OCI-LY1 (cell line): ENCODE measurements around the gene CFAP97D2.

Experiments
- H2AFZ ChIP-seq: fragments of 200-600 bp; sonication (generic), shearing (Covaris generic); 2 replicates; pipeline ENCODE4 v1.6.0; 2014; ENCODE audit warnings: antibody characterized with exemption, mild to moderate bottlenecking, low read length
- H3F3A ChIP-seq: fragments of 200-600 bp; sonication (generic), shearing (Covaris generic); 2 replicates; pipeline ENCODE4 v1.6.0; 2014; ENCODE audit warnings: mild to moderate bottlenecking, antibody characterized with exemption, low read length, moderate library complexity; ENCODE audit not compliant: insufficient read depth
- H3K27ac ChIP-seq: fragments of 200-600 bp; sonication (generic); 2 replicates; pipeline ENCODE4 v1.5.1; 2014; ENCODE audit warnings: low read length, mixed run types, mild to moderate bottlenecking, low read depth; ENCODE audit not compliant: poor library complexity, severe bottlenecking
- H3K27me3 ChIP-seq: fragments of 200-600 bp; sonication (generic); 2 replicates; pipeline ENCODE4 v1.6.0; 2014; ENCODE audit warnings: antibody characterized with exemption, mild to moderate bottlenecking, low read length, moderate library complexity; ENCODE audit not compliant: insufficient read depth
- H3K36me3 ChIP-seq: fragments of 200-600 bp; sonication (generic); 2 replicates; pipeline ENCODE4 v1.6.1; 2014; ENCODE audit warnings: mild to moderate bottlenecking, antibody characterized with exemption, low read length, moderate library complexity, mixed read lengths; ENCODE audit not compliant: insufficient read depth
- H3K4me1 ChIP-seq: fragments of 200-600 bp; sonication (generic); 2 replicates; pipeline ENCODE4 v1.5.1; 2014; ENCODE audit warnings: mild to moderate bottlenecking, low read length, moderate library complexity; ENCODE audit not compliant: insufficient read depth, severe bottlenecking
- H3K4me2 ChIP-seq: fragments of 200-600 bp; sonication (generic), shearing (Covaris generic); 2 replicates; pipeline ENCODE4 v1.6.1; 2014; ENCODE audit warnings: low read length
- H3K4me3 ChIP-seq: fragments of 200-600 bp; sonication (generic); 2 replicates; pipeline ENCODE4 v1.5.1; 2014; ENCODE audit warnings: low read length, low read depth, mild to moderate bottlenecking, mixed read lengths; ENCODE audit not compliant: poor library complexity, severe bottlenecking
- H3K79me2 ChIP-seq: fragments of 200-600 bp; shearing (Covaris generic); 2 replicates; pipeline ENCODE4 v1.6.1; 2016; ENCODE audit warnings: mixed run types, low read length, mixed read lengths; ENCODE audit not compliant: insufficient read depth
- H3K9ac ChIP-seq: fragments of 200-600 bp; sonication (generic), shearing (Covaris generic); 2 replicates; pipeline ENCODE4 v1.6.1; 2014; ENCODE audit warnings: mild to moderate bottlenecking, low read length, mixed read lengths
- H3K9me2 ChIP-seq: fragments of 200-600 bp; sonication (generic), shearing (Covaris generic); 2 replicates; pipeline ENCODE4 v1.6.1; 2014; ENCODE audit warnings: low read depth, mild to moderate bottlenecking, low read length, mixed read lengths
- H3K9me3 ChIP-seq: fragments of 200-600 bp; shearing (Covaris generic); 2 replicates; pipeline ENCODE4 v1.6.1; 2014; ENCODE audit warnings: low read length, mixed read lengths
- H4K20me1 ChIP-seq: fragments of 200-600 bp; sonication (generic), shearing (Covaris generic); 2 replicates; pipeline ENCODE4 v1.6.0; 2016; ENCODE audit warnings: mild to moderate bottlenecking, low read length; ENCODE audit not compliant: insufficient read depth
- EZH2 ChIP-seq: fragments of 200-600 bp; sonication (generic), shearing (Covaris generic); IDR thresholded peaks from 2 replicates; pipeline ENCODE4 v1.8.0; 2017; ENCODE audit warnings: borderline replicate concordance, mixed run types, mild to moderate bottlenecking, antibody characterized with exemption, low read length, moderate library complexity, mixed read lengths
- TF ChIP-seq, protein P1 (sequence below): fragments of 200-600 bp; sonication (generic), shearing (Covaris generic); IDR thresholded peaks from 2 replicates; pipeline ENCODE4 v1.5.1; 2017; ENCODE audit warnings: mild to moderate bottlenecking, antibody characterized with exemption, low read length, moderate library complexity, mixed read lengths

CFAP97D2 gene

DNA sequence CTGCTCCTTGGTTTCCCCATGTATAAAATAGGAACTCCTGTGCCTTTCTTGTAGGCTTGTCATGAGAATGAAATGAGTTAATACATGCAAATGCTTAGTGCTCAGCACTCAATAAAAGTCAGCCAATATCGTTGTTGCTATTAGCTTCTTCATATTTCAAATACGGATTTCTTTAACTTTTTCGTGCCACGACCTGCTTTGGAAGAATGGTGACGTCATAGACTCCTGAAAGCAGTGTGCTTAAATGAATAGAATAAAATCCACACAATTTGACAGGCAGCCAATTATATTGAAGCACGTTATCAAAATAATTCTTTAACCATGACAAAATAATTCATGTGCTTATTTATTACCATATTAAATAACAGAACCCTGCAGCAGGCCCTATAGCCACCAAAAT, 29.1 kb downstream of the CFAP97D2 start:
- Histone ChIP-seq H3K79me2 (no peaks in the 10 kb centered on the region), H2AFZ (no peak overlapping the region), H3K9me2 (no peaks in the 10 kb centered on the region), H3K4me2 (no peak overlapping the region), H3K4me3 (no peak overlapping the region), H3K4me1 (no peaks in the 10 kb centered on the region), H3K27me3 (peaks cover 5% of the 10 kb centered on the region; the same call in 1 of the 2 replicates), H3F3A (no peaks in the 10 kb centered on the region), H3K27ac (no peak overlapping the region), H4K20me1 (no peaks in the 10 kb centered on the region), H3K36me3 (no peaks in the 10 kb centered on the region; the same call in 1 of the 2 replicates), H3K9ac (no peak overlapping the region), H3K9me3 (0 out of 2 replicates have a peak, but pooled peaks cover 2% of the 10 kb centered on the region)
- TF ChIP-seq, protein P1, sequence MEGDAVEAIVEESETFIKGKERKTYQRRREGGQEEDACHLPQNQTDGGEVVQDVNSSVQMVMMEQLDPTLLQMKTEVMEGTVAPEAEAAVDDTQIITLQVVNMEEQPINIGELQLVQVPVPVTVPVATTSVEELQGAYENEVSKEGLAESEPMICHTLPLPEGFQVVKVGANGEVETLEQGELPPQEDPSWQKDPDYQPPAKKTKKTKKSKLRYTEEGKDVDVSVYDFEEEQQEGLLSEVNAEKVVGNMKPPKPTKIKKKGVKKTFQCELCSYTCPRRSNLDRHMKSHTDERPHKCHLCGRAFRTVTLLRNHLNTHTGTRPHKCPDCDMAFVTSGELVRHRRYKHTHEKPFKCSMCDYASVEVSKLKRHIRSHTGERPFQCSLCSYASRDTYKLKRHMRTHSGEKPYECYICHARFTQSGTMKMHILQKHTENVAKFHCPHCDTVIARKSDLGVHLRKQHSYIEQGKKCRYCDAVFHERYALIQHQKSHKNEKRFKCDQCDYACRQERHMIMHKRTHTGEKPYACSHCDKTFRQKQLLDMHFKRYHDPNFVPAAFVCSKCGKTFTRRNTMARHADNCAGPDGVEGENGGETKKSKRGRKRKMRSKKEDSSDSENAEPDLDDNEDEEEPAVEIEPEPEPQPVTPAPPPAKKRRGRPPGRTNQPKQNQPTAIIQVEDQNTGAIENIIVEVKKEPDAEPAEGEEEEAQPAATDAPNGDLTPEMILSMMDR: no peak
- TF ChIP-seq EZH2: no peak

DNA sequence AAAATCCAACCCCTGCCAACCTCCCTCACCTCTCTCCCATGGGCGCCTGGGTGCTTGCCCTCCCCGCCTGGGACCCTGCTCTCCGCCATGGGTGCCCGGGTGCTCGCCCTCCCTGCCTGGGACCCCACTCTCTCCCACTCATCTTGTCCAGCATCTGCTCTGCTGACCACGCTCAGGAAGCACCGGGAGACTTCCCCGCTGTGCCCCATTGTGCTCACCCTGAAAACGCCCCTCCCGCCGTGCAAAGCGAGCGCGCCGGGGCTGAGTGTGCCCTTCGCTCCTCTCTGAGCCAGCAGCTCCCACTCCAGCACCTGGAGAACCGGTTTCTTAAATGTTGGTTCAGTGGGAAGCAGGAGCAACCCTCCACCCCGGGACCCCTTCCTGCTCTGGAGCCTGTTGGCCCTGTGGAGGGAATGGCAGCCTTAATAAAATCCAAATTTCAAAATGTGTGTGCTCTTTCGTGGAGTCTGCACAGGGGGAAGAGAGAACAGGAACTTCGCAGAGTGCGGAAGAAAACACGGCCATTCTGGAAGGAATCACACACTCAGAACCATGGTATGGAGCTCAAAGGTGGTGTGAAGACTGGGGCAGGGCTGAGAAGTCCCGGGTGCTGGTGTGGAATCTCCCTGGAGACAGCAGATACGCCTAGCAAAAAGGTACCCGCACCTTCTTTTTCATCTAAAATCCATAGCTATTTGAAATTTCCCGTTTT, 32.5 kb downstream of the CFAP97D2 start:
- no peak overlapping the region for H2AFZ ChIP-seq
- peaks cover 5% of the 10 kb centered on the region; the same call in 1 of the 2 replicates for H3K27me3 ChIP-seq
- no peaks in the 10 kb centered on the region for H3F3A ChIP-seq
- H3K27ac ChIP-seq: no peak overlapping the region
- no peaks in the 10 kb centered on the region for H3K79me2 ChIP-seq
- H4K20me1 ChIP-seq: no peaks in the 10 kb centered on the region
- H3K4me2 ChIP-seq: no peak overlapping the region
- H3K4me3 ChIP-seq: no peak overlapping the region
- no peak overlapping the region for H3K9ac ChIP-seq
- no peaks in the 10 kb centered on the region for H3K4me1 ChIP-seq
- H3K9me2 ChIP-seq: no peaks in the 10 kb centered on the region
- H3K9me3 ChIP-seq: 0 out of 2 replicates have a peak, but pooled peaks cover 2% of the 10 kb centered on the region
- TF ChIP-seq, protein P1: no peak
- no peak for TF ChIP-seq EZH2
- no peaks in the 10 kb centered on the region; the same call in 1 of the 2 replicates for H3K36me3 ChIP-seq

DNA sequence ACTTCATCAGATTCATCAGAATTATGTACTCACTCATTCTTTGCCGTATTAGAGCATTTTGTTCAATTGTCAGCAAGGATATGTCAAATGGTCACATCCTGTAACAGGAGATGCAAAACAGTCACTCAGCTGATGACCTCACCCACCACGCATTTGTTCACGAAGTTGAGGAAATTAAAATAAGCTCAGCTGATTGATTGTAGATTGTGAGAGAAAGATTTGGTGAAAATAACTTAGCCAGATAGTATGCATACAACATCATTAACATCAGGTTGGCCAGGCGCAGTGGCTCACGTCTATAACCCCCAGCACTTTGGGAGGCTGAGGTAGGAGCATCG, 33.1 kb downstream of the CFAP97D2 start:
- Histone ChIP-seq H3K4me3 (no peak overlapping the region), H3K4me1 (no peaks in the 10 kb centered on the region), H3K9me2 (no peaks in the 10 kb centered on the region), H2AFZ (no peak overlapping the region), H3K27me3 (peaks cover 2% of the 10 kb centered on the region; the same call in 1 of the 2 replicates), H4K20me1 (no peaks in the 10 kb centered on the region), H3F3A (no peaks in the 10 kb centered on the region), H3K27ac (no peak overlapping the region), H3K9ac (no peak overlapping the region), H3K9me3 (0 out of 2 replicates have a peak, but pooled peaks cover 2% of the 10 kb centered on the region), H3K36me3 (no peaks in the 10 kb centered on the region; the same call in 1 of the 2 replicates), H3K4me2 (no peak overlapping the region), H3K79me2 (no peaks in the 10 kb centered on the region)
- TF ChIP-seq EZH2: no peak
- TF ChIP-seq, protein P1: no peak
